ENCODE data around the gene KIF20A.

GRCh38 chr5:138234651-138235050 lies 55.7 kb downstream of the KIF20A start:
- no peak for TF ChIP-seq CTCF (IDR thresholded peaks at IDR 0.05)
- TF ChIP-seq POLR2A (IDR thresholded peaks at IDR 0.05) = no peak

All from right lobe of liver (tissue), 4 donors.